ENCODE measurements around the gene PLPP3.

The PLPP3 gene

DNA sequence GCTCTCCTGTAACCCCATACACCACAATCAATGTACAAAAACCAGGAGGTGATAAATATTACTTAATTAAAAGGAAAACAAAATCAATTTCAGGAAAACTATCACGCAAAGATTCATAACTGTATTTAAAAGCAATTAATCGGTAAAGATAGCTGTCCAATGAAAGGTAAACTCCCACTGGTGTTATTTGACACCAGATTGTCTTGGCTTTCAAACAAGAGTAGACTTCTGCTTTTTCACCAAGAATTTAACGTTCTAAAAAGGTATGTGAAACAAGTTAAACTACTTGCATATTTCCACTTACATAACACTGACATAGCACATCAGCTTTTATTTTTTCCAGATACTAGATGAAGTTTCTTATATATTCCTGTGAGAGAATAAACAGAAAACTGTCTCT, 3.5 kb downstream of the PLPP3 start:
- no peak for DNase-seq

DNA sequence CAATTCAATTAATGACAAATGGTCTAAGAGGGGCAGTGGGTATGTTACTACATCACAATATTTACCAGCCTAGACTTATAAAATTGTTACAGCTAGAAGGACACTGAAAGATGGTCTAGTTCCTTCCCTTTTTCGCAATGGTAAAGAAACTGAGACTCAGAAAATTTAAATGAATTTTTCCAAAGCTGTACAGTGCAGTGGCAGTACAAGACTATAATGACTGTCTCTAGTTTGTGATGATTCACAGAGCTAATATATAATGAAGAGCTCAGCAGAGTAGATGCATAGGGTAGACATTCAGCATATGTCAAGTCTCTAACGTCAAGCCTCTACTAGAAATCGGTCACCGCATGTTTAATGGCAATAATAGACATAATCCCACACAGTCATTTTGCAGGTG, 4.6 kb downstream of the PLPP3 start:
- DNase-seq: no peak

DNA sequence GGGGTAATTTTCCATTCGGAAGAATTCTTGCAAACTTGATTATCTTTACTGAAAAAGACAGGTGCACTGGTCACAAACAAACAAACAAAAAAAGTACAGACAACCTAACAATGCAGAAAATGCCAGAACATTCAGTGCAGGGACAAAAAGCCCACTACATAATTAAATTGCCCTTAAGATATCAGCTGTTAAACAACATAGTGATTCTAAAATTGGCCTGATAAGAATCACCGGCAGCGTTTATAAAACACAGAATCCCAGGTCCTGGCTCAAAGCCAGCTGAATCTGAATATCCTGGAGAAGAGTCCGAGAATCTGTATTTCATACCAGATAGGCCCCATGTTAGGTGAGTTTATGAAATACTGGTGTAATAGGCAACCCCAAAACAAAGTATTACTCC, 6.1 kb downstream of the PLPP3 start:
- DNase-seq: no peak

DNA sequence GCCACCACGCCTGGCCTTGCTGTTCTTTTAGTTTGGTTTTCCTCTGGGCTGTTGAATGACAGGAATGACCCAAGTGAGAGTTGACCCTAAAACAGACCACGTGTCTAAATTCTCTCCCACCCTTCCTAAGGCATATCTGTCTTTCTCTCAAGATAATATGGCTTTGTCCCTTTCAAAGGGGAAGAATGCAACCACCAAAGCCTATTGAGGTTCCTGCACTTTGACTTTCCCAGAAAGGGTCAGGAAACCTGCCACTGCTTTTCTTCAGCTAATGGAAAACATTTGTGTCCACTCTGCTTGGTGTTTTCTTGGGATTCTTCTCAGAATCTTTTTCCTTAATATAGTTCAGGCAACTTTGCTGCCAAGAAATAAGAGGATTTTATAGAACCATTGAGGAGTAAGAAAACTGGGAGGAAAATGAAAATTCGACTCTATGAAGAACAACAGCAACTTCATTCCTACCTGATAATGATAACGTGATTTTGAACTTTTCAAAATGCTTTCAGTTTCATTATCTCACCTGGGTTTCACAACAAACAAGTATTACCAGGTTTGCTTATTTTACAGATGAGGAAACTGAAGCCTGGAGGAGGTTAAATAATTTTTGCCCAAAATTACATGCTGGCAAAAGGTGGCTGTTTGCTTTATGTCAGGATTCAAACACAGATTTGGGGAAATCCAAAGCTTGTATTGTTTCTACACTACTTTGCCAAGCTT, 6.9 kb downstream of the PLPP3 start:
- no peak for DNase-seq

DNA sequence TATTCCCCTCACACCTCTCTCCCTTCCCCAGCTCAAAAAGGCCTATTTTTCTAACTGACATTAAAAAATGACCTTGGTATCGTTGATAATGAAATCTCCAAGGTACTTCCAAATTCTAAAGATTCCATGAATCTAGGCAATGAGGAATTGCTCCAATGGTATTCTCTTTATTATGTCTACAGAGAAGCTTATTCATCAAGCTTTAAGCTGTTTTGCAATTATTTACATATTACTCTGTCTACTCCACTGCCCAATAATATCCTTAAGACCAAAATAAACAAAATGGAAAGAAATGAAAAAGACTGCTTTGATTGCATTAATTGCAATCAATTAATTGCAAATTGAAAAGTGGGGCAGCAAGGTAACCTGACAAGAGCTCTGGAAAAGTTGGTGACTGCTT, 7.9 kb downstream of the PLPP3 start:
- DNase-seq: no peak

DNA sequence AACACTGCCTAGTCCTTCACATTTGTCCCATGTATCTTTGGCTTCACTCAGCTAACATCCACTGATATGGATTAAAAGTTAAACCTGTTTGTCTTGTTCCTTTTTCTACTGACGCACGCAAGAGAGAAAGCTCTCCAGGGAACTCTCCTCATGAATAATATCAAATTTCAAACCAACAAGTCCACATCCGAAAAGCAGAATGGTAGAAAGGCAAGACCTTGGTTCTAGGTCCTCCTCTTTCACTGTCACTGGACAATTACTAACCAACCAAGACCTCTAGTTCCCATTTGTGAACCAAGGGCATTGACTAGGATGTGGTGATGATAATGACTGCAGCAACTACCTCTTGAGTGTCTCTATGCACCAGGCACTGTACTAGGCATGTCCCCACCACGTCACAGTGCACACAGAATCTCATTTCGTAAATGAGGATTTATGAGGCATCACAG, 8.4 kb downstream of the PLPP3 start:
- no peak for DNase-seq

DNA sequence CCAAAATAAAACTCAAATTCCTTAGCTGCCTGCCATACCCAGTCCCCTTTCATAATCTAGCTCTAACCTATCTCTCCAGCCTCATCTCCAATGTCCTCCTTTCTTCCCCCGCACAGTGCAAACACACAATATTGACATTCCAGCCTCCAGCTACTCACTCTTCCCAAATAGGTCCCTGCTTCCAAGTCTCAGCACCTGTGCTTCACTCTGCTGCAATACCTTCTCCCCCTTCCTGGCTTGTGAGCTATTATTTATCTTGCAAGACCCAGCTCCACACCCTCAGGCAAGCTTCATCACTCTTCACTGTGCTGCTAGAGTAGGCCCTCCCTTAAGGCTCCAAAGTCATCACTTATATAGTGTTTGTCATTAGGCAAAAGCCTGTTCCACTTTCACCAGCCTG, 9.7 kb downstream of the PLPP3 start:
- no peak for DNase-seq

DNA sequence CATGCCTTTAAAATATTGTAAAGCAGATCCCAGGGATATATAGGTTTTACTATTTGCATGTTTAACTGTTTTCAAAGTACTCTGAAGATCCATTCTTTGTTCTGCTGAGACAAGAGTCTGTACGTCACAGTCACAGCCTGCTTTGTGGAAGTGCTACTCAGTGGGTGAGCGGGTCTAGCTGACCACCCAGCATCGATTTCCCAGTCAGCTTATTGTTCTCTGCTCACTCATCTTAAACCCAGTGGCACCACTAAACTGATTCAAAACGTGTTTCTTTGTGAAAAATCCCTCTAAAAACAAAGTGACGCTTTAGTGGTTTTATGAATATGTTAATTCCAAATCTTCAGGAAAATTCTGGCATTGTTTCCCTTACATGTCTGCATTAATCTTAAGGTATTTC, 12.4 kb downstream of the PLPP3 start:
- DNase-seq: peak; percentile 18

DNA sequence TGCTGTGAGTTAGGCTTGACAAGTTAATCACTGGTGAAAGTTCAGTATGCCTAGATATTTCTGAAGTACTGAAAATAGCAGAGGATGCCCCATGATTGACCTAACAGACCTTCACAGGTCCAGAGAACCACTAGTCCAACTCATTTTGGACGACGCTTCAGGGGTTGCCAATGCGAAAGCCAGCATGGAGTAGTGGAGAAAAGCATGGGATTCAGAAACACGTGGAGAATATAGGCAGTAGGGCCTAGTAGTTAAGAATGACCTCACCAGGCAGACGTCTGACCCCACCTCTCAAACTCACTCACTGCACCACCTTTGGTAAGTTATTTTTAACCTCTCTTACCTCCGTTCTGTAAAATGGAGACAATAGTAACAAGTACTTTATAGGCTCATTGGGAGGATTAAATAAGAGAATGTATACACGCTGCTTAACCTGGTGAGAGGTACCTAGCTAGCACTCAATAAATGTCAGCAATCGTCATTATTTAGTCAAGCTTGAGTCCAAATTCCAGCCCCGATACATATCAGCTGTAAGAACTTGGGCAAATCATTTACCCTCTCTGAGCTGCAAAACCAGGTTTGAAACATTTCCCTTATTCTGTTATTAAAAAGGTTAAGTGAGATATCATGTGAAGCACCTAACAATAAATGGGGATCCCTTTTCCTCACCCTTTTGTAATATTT, 13.2 kb downstream of the PLPP3 start:
- no peak for DNase-seq

DNA sequence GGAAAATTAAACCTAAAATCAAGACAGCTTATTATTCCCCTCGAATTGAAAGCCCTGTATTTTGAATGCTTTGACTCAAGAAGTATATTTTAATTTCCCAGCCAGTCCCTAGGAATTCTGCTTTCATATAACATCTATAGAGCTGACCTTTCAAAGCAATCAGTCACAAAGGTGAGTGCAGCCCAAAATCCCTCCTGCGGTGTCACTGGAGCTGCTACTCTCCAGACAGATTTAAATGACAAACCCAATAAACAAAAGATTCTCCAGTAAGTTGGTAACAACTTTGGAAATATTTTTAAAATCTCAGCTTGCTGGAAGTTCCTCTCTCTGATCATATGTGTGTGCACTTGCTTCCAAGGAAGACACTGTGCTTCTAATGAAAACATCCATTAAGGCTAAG, 14.7 kb downstream of the PLPP3 start:
- DNase-seq: no peak

DNA sequence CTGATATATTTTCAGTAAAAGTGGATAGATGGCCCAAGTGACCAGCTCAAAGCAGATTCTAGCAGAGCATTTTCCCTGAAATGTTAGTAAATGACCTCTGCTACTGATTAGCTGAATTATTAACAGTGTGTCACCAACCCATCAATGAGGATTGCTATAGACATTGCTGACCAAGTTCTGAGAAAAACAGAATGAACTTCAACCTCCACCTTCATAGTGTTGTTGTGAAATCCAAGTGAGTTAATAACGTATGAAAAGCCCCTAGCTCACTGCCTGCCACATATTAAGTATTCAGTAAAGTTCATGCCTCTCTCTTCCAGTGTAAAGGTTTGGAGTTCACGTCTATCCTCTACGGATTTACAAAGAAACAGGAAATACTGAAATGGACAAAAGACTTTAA, 15.8 kb downstream of the PLPP3 start:
- no peak for DNase-seq

DNA sequence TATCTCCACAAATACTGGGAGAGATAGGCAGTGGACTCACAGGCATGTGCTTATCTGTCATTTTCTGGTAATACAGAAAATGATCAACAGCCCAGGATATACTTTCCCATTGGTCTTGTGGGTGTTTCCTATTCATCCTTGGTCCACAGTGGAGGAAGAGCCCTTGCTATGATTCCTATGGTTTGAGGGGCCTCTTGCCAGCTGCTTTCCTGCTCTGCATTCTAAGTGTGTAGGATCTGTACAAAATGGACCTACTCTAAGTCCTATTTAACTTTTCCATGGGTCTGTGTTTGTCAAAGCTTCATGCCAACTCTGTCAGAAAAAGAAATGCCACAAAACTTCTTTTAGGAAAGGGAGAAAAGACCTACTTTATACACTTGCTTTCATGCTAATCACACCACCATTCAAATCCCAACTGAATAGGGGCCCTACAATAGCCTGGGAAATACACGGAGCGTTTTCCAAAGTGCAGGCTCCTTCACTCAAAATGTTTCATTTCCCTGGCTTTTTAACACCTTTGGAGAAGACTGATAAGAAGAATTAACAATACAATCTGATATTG, 16.4 kb downstream of the PLPP3 start:
- no peak for DNase-seq

DNA sequence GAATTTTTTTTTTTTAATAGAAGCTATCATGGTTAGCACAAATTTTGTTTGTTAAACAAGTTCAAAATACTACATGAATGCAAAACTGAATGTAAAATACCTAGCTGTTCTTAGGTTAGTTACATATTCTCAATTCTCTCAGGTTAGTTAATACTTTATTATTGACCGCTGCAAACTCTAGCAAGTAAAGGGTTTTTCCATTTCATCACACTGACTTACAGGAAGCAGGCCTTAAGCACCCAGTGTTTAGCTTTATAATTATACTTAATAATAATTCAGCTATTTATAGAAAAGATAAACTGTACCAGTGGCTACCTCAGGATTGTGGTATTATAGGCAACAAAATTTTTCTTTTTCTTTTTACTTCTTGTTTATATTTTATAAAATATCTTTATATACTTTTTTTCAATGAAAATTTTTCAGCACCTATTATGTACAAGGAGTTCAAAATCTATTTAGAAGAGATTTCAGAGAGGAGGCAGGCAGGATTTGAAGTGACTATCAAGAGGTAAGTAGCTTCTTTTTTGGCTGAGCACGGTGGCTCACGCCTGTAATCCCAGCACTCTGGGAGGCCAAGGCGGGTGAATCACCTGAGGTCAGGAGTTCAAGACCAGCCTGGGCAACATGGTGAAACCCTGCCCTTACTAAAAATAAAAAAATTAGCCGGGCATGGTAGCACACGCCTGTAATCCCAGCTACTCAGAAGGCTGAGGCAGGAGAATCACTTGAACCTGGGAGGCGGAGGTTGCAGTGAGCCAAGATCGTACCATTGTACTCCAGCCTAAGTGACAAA, 17.9 kb downstream of the PLPP3 start:
- DNase-seq: no peak

DNA sequence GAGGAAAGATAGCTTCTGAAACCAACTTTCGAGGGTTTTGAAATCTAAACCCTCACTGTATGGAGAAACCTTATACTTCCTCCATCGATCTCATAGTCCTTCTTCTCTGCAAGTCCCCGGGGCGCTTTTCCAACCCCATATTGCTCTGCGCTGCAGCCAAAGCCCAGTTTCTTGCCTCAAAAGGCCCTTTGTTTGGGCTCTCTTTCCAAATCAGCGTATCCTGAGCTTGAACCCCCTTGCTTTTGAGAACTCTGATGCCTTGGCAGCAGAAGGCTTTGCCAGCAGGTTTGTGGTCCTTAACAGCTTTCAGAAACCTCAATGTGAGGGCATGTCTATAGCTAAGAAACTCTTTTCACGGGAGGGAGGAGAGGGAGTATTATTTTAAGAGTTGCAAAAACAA, 21.6 kb downstream of the PLPP3 start:
- DNase-seq: no peak

DNA sequence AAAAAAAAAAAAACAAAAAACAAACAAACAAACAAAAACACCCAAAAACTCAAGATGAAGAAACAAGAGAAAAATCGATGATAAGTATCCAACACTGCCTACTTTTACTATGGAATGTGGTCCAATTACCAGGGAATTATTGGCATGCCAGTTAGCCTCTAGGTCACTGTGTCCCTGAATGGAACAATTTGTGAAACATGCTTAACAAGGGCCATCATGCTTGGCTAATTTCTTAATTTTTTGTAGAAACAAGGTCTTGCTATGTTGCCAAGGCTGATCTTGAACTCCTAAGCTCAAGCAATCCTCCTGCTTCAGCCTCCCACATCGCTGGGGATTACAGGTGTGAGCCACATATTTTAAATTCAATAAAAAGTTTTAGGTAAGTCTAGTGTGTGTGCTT, 23.9 kb downstream of the PLPP3 start:
- DNase-seq: no peak

DNA sequence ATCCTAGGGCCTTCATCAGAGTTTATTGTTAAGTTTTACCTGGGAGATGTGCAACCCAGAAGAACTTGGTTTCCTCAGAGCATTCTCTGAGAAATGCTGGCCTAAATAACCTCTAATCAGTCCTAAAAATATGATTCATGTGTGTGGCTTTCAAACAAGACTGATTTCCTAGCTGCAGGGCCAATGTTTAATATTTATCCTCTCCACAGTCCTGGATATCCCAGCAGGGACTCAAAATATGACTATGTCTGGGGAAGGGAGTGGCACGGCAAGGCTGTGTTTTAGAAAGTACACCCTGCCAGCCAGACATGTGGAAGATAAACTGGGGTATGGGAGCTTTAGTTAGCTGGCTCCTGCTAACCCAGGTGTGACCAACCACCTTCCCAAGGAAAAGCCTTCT, 26.3 kb downstream of the PLPP3 start:
- peak; percentile 64 for DNase-seq

DNA sequence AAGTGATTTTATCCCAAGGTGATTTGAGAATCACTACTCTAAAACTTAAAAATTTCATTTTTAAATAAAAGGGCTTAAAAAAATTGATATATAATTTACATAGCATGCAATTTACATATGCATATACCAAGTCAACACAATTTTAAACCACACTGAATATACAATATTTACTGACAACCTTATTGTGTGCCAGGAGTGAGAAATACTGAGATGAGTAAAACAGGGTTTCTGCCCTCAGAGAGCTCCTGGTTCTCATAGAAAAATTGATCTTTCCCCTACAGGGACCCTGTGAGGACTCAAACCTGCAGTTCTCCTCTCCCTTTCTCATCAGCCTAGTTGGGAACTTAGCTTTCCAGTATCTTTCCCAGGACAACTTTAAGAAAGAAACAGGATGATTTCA, 27.0 kb downstream of the PLPP3 start:
- DNase-seq: no peak

DNA sequence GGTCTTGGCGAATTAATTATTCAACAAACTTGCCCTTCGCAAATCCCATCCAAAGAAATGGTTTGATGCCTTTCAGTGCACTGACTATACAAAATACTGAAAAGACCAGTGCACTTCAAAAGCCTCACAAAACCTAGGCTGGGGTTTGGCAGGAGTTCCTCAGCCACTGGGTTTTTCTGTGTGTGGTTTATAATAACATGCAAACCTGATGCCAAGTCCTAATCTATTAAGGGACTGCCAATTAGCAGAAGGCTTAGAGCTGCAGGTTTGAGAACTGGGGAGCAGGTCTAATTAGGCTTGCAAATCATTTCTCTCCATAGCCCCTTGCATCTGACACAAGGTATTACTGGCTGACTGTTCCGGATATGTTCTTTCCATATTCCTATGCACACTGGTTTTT, 27.7 kb downstream of the PLPP3 start:
- DNase-seq: no peak

DNA sequence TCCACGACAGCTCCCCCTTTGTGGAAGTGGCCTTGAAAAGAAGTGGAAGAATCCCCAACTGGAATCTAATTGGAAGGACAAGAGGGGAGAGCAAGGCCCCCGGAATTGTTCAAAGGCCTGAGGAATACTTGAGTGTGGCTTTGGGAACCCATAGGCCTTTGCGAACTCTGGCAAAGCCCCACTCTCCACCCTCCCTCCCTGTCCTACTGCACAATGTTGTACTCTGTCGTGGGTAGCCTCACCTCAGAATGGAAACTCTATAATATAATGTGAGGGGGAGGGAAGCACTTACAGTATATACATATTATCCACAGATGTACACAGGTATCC, 28.5 kb downstream of the PLPP3 start:
- no peak for DNase-seq

DNA sequence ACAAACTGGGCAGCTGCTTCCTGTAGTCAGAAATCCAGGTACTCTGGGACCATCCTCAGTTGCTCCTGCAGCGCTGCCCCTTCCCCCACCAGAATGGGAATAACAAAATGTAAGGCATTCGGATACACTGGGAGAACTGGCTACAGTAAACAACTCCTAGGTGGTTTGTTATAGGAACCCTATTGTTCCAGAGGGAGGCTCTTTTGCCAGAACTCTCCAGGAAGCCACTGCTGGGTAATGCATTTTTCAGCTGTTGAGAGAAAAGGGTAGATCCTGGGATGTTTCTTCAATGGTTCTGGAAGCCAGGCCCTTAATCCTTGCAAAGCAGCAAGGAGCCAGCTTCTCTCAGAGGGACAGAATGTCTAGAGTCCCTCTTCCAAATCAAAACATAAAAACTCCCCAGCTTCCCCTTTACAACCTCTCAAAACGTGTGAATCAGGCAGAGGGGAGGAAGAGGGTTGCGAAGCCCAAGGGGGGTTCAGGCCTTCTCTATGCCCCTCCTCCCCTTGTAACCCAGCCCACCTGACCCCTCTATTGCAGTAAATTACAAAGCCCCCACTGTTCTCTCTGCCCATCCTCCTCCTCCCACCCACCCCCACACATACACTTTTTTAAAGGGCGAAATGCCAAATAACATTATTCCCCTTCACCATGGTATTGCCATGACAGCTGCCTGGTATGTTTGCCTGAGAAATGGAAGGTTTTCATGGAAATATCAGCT, 29.1 kb downstream of the PLPP3 start:
- no peak for DNase-seq

DNA sequence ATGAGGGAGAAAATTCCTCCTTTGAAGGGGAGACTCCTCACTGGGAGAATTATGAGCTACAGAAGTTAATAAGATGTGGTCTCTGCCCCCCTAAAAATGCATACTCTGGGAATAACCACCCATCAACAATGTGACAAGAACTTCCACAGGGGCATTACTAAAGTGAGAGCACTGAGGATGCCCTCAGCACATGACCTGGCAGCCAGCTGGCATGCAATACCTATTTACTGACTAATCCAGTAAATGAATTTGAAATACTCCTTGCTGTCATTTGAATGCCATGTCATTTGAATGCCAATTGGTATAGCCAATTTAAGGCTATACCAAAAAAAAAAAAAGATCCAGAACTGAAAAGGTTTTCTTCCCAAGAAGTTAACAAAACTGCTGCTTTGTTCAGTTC, 30.8 kb downstream of the PLPP3 start:
- DNase-seq: no peak

DNA sequence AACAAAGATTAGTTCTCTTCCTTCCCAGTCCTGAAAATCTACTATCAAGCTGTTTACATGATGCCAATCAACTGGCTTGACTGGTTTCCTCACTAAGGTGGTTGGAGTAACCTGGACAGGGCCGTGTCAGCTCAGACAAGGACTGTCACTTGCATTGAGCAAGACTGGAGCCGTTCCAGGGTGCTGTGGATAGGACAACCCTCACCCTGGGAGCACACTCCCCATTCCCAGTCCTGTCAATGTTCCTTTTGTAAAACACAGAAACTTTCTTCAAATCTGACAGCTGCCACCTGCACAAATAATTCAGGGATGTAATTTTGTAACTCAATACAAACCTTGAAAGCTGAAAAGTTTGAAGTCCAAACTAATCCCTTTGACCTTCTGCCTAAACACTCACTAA, 31.4 kb downstream of the PLPP3 start:
- DNase-seq: no peak

DNA sequence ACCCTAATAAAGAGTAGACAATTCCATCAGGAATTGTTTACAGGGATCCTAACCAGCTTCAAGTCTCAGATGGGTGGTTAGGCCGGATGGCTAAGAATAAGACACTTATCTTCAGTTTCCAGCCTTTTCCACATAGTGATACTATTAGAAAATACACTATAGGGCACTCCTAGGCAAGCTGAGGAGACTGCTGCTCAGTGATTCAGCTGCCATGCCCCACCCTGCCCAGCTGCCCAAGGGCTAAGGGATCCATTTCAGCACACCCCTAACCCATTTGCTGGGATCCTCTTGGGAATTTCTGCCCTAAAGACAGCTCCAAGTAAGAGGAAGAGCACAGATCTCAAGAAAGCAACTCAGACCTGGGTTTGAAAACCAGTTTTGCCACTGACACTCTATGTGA, 31.9 kb downstream of the PLPP3 start:
- no peak for DNase-seq
